ENCODE data around the gene PTHLH. TPM values are rescaled to one million over a fixed set of nuclear protein-coding genes. Genes with fewer than 3 reads are reported as not detected.

PTHLH gene
- total RNA-seq, 1 experiment from 2014 or later: 1.3 TPM

GRCh38 chr12:27965411-27965810 lies 7.1 kb downstream of the PTHLH start:
- no TSS peak for BruUV-seq (replicated peaks)
- peaks cover 22% of the 10 kb centered on the region for H3K4me1 Mint-ChIP-seq (ENCODE audit: low read depth, unreplicated experiment)
- peaks cover 5% of the 10 kb centered on the region for H3K27me3 Mint-ChIP-seq (ENCODE audit: unreplicated experiment)
- intact Hi-C loops (cut with micrococcal nuclease; ENCODE audit: unreplicated experiment): loop anchor here (5.0 kb wide), 3 partner anchors 57 to 907 kb away; no protein-coding TSS in a partner anchor
- TF ChIP-seq CTCF (IDR thresholded peaks at IDR 0.05; ENCODE audit: unreplicated experiment): no peak
- no peaks in the 10 kb centered on the region for H3K9me3 Mint-ChIP-seq (ENCODE audit: low read depth, unreplicated experiment)
- peaks cover 12% of the 10 kb centered on the region for H3K36me3 Mint-ChIP-seq (ENCODE audit: insufficient read depth, unreplicated experiment)
- CTCF ChIA-PET: no interaction called here
- no peak overlapping the region for H3K4me3 Mint-ChIP-seq (ENCODE audit: low read depth, unreplicated experiment)
- DNase-seq: no peak
- no peak overlapping the region for H3K27ac Mint-ChIP-seq (ENCODE audit: unreplicated experiment)

GRCh38 chr12:27964123-27964522 lies 8.4 kb downstream of the PTHLH start:
- Mint-ChIP-seq H3K27me3 (ENCODE audit: unreplicated experiment) (no peaks in the 10 kb centered on the region), H3K27ac (ENCODE audit: unreplicated experiment) (no peak overlapping the region), H3K36me3 (ENCODE audit: insufficient read depth, unreplicated experiment) (peaks cover 1% of the 10 kb centered on the region), H3K9me3 (ENCODE audit: low read depth, unreplicated experiment) (no peaks in the 10 kb centered on the region), H3K4me1 (ENCODE audit: low read depth, unreplicated experiment) (peaks cover 22% of the 10 kb centered on the region), H3K4me3 (ENCODE audit: low read depth, unreplicated experiment) (no peak overlapping the region)
- CTCF ChIA-PET: no interaction called here
- no TSS peak for BruUV-seq (replicated peaks)
- TF ChIP-seq CTCF (IDR thresholded peaks at IDR 0.05; ENCODE audit: unreplicated experiment): no peak
- intact Hi-C loops (cut with micrococcal nuclease; ENCODE audit: unreplicated experiment): no loop called here
- DNase-seq: no peak

- CTCF ChIA-PET: no interaction called here
- intact Hi-C loops (cut with micrococcal nuclease; ENCODE audit: unreplicated experiment): no loop called here
- no peaks in the 10 kb centered on the region for H3K27me3 Mint-ChIP-seq (ENCODE audit: unreplicated experiment)
Measured at GRCh38 chr12:27960821-27961220, 11.7 kb downstream of the PTHLH start.

GRCh38 chr12:27958675-27959074 lies 13.9 kb downstream of the PTHLH start:
- Mint-ChIP-seq H3K27me3 (ENCODE audit: unreplicated experiment) (no peaks in the 10 kb centered on the region), H3K36me3 (ENCODE audit: insufficient read depth, unreplicated experiment) (no peaks in the 10 kb centered on the region), H3K27ac (ENCODE audit: unreplicated experiment) (no peak overlapping the region), H3K4me3 (ENCODE audit: low read depth, unreplicated experiment) (no peak overlapping the region), H3K9me3 (ENCODE audit: low read depth, unreplicated experiment) (no peaks in the 10 kb centered on the region), H3K4me1 (ENCODE audit: low read depth, unreplicated experiment) (no peaks in the 10 kb centered on the region)
- TF ChIP-seq CTCF (IDR thresholded peaks at IDR 0.05; ENCODE audit: unreplicated experiment): no peak
- CTCF ChIA-PET: no interaction called here
- DNase-seq: no peak
- intact Hi-C loops (cut with micrococcal nuclease; ENCODE audit: unreplicated experiment): no loop called here
- BruUV-seq (replicated peaks): no TSS peak

More at GRCh38 chr12:27960821-27961220, 11.7 kb downstream of the PTHLH start:
- DNase-seq: no peak
- no peaks in the 10 kb centered on the region for H3K36me3 Mint-ChIP-seq (ENCODE audit: insufficient read depth, unreplicated experiment)
- H3K4me3 Mint-ChIP-seq (ENCODE audit: low read depth, unreplicated experiment): no peak overlapping the region
- BruUV-seq (replicated peaks): no TSS peak
- H3K4me1 Mint-ChIP-seq (ENCODE audit: low read depth, unreplicated experiment): peaks cover 12% of the 10 kb centered on the region
- TF ChIP-seq CTCF (IDR thresholded peaks at IDR 0.05; ENCODE audit: unreplicated experiment): no peak
- H3K9me3 Mint-ChIP-seq (ENCODE audit: low read depth, unreplicated experiment): no peaks in the 10 kb centered on the region
- no peak overlapping the region for H3K27ac Mint-ChIP-seq (ENCODE audit: unreplicated experiment)
